ENCODE data around the gene BHLHE41.

- TF ChIP-seq ZFX (IDR thresholded peaks at IDR 0.05; ENCODE audit: borderline replicate concordance) = no peak
- TF ChIP-seq CTCF (IDR thresholded peaks at IDR 0.05) = no peak
Measured at GRCh38 chr12:26077915-26078702, 46.7 kb downstream of the BHLHE41 start.
